Panc1 (cell line): ENCODE data around the gene DPP8. TPM values are rescaled to one million over a fixed set of nuclear protein-coding genes. Genes with fewer than 3 reads are reported as not detected.

Experiments used
- ATAC-seq: fragments of 200-7000 bp; cut with Tn5 transposase; 2 replicates; pipeline ENCODE4 v1.9.1; 2020; ENCODE audit warnings: mild to moderate bottlenecking, moderate library complexity
- BruUV-seq: library from RNA; stranded (reverse); fragments of 400-500 nt; replicated peaks from 2 replicates; lab custom pipeline; 2021; lab: Mats Ljungman, UMichigan
- CTCF ChIA-PET: fragments of 300-600 bp; sonication (Branson Sonifier 250); formaldehyde crosslinking; loops from one replicate; lab custom pipeline; 2022; ENCODE audit warnings: antibody characterized with exemption; lab: Charles Lee
- POLR2A ChIA-PET: fragments of 300-600 bp; sonication (Branson Sonifier 250); formaldehyde crosslinking; loops from one replicate; lab custom pipeline; 2022; ENCODE audit warnings: antibody characterized with exemption; lab: Charles Lee
- DNase-seq: peaks from one replicate; pipeline ENCODE4 v3.0.0-alpha.2; 2010; ENCODE audit warnings: low read depth, low spot score
- H3K27ac ChIP-seq: 2 replicates; pipeline ENCODE4 v1.5.1; 2011; ENCODE audit warnings: mild to moderate bottlenecking, low read length, inconsistent platforms
- H3K27me3 ChIP-seq: fragments of 200-500 bp; sonication (Bioruptor generic); 2 replicates; pipeline ENCODE4 v1.6.0; 2014; ENCODE audit warnings: low read length, inconsistent platforms; ENCODE audit not compliant: control insufficient read depth, insufficient read depth
- H3K36me3 ChIP-seq: fragments of 200-500 bp; sonication (Bioruptor generic); 2 replicates; pipeline ENCODE4 v1.5.1; 2014; ENCODE audit warnings: inconsistent platforms, mild to moderate bottlenecking, low read length, moderate library complexity; ENCODE audit not compliant: control insufficient read depth, insufficient read depth
- H3K4me1 ChIP-seq: 2 replicates; pipeline ENCODE4 v1.5.1; 2011; ENCODE audit warnings: inconsistent platforms, mild to moderate bottlenecking, low read length, moderate library complexity; ENCODE audit not compliant: control insufficient read depth, insufficient read depth
- H3K4me3 ChIP-seq, 2 experiments: 2 replicates each; pipeline ENCODE4 v1.5.1; 2011 to 2012; ENCODE audit warnings: low read depth in 2 of 2, low read length in 2 of 2, mild to moderate bottlenecking in 2 of 2, inconsistent platforms in 1 of 2, moderate library complexity in 1 of 2
- H3K9me3 ChIP-seq: fragments of 200-500 bp; sonication (Bioruptor generic); 2 replicates; pipeline ENCODE4 v1.5.1; 2014; ENCODE audit warnings: low read depth, mild to moderate bottlenecking, inconsistent platforms, low read length, moderate library complexity; ENCODE audit not compliant: control insufficient read depth, insufficient read depth
- CTCF ChIP-seq: fragments of 450-650 bp; IDR thresholded peaks from 2 replicates; pipeline ENCODE4 v1.5.1; 2017; ENCODE audit warnings: mild to moderate bottlenecking
- POLR2AphosphoS5 ChIP-seq: IDR thresholded peaks from 2 replicates; pipeline ENCODE4 v1.6.1; 2012; ENCODE audit warnings: mild to moderate bottlenecking, low read depth, low read length, moderate library complexity
- REST ChIP-seq, 2 experiments: IDR thresholded peaks; 2 replicates each; pipeline ENCODE4 v1.6.1; 2011 to 2012; ENCODE audit warnings: low read depth in 2 of 2, control low read depth in 1 of 2, low read length in 1 of 2, mild to moderate bottlenecking in 1 of 2, moderate library complexity in 1 of 2; ENCODE audit not compliant: insufficient read depth in 1 of 2
- SIN3A ChIP-seq: IDR thresholded peaks from 2 replicates; pipeline ENCODE4 v1.6.1; 2012; ENCODE audit warnings: low read depth, mild to moderate bottlenecking, low read length, moderate library complexity, borderline replicate concordance; ENCODE audit not compliant: insufficient read depth
- TCF7L2 ChIP-seq: IDR thresholded peaks from 2 replicates; pipeline ENCODE4 v1.6.1; 2011; ENCODE audit warnings: mild to moderate bottlenecking, low read depth, low read length, inconsistent platforms
- in situ Hi-C: cut with HindIII; loops from 2 replicates; pipeline ENCODE4 v1.10.0; 2016; ENCODE audit warnings: low sequenced_read_pairs, low pct_unique_long_range_greater_than_20kb
- intact Hi-C: fragments of 100-400 bp; cut with micrococcal nuclease; formaldehyde crosslinking; loops from one replicate; pipeline ENCODE4 v1.10.0; 2022; ENCODE audit not compliant: unreplicated experiment
- total RNA-seq: library from RNA; stranded (reverse); gene quantifications from one replicate; pipeline ENCODE4 v1.2.1, GENCODE V29; 2021; ENCODE audit not compliant: unreplicated experiment

Gene DPP8
- total RNA-seq, 1 experiment from 2014 or later = 36.2 TPM

- CTCF ChIA-PET = interaction anchor here (0.6 kb wide), 1 partner anchor 64 kb away, joined by 5 read pairs; no protein-coding TSS in a partner anchor
- Histone ChIP-seq H3K9me3 (no peaks in the 10 kb centered on the region), H3K27me3 (no peaks in the 10 kb centered on the region), H3K27ac (no peak overlapping the region), H3K36me3 (no peaks in the 10 kb centered on the region), H3K4me1 (no peaks in the 10 kb centered on the region; the same call in 1 of the 2 replicates), H3K4me3 (no peak overlapping the region)
- in situ Hi-C loops = no loop called here
- BruUV-seq = no TSS peak
- ATAC-seq (no peak), DNase-seq (no peak)
- POLR2A ChIA-PET = no interaction called here
- intact Hi-C loops = no loop called here
- TF ChIP-seq CTCF (no peak), SIN3A (no peak), REST (IDR thresholded peaks at IDR 0.05; ENCODE audit: insufficient read depth in 1 of 2, low read depth in 2 of 2, low read length in 1 of 2) (no peak), POLR2AphosphoS5 (no peak), TCF7L2 (no peak)
Measured at GRCh38 chr15:65406424-65407000, 111.0 kb downstream of the DPP8 start.

- Histone ChIP-seq H3K27me3 (no peaks in the 10 kb centered on the region), H3K4me1 (peaks cover 4% of the 10 kb centered on the region; the same call in 1 of the 2 replicates), H3K4me3 (no peak overlapping the region), H3K9me3 (no peaks in the 10 kb centered on the region), H3K36me3 (no peaks in the 10 kb centered on the region), H3K27ac (no peak overlapping the region)
- TF ChIP-seq CTCF (no peak), POLR2AphosphoS5 (no peak), REST (IDR thresholded peaks at IDR 0.05; ENCODE audit: insufficient read depth in 1 of 2, low read depth in 2 of 2, low read length in 1 of 2) (no peak), SIN3A (no peak), TCF7L2 (no peak)
- no TSS peak for BruUV-seq
- ChIA-PET POLR2A (no interaction called here), CTCF (no interaction called here)
- intact Hi-C loops (no loop called here), in situ Hi-C loops (no loop called here)
- DNase-seq = no peak
- no peak for ATAC-seq
Measured at GRCh38 chr15:65405791-65406423, 111.6 kb downstream of the DPP8 start.
